HCT116 (cell line): ENCODE results near the gene TMEM59L. TPM values are rescaled to one million over a fixed set of nuclear protein-coding genes. Genes with fewer than 3 reads are reported as not detected.

Experiments
- ATAC-seq: fragments of 200-7000 bp; cut with Tn5 transposase; 2 replicates; pipeline ENCODE4 v1.9.1; 2020; ENCODE audit warnings: mild to moderate bottlenecking, moderate library complexity
- BruUV-seq: library from RNA; stranded (reverse); fragments of 400-500 nt; replicated peaks from 2 replicates; lab custom pipeline; 2021; lab: Mats Ljungman, UMichigan
- CTCF ChIA-PET: fragments of 300-600 bp; sonication (Branson Sonifier 250); formaldehyde crosslinking; loops from one replicate; lab custom pipeline; 2021; ENCODE audit warnings: antibody characterized with exemption; lab: Charles Lee
- POLR2A ChIA-PET: fragments of 300-600, 350-600 bp; sonication (Branson Sonifier 250); formaldehyde crosslinking; loops from one replicate; lab custom pipeline; 2021; ENCODE audit warnings: antibody characterized with exemption; lab: Charles Lee
- RAD21 ChIA-PET, 2 experiments: fragments of 300-600 bp; sonication (Branson Sonifier 250); formaldehyde crosslinking; loops; one replicate each; lab custom pipeline; 2023; ENCODE audit warnings: low total read pairs in 2 of 2; ENCODE audit not compliant: uncharacterized antibody in 2 of 2, unreplicated experiment in 2 of 2, low non-redundant PET in 1 of 2; lab: Charles Lee
- DNase-seq: peaks from one replicate; pipeline ENCODE4 v3.0.0-alpha.2; 2010; ENCODE audit warnings: low read depth, low spot score
- H2AFZ ChIP-seq: fragments of 200-600 bp; shearing (Covaris generic), sonication (generic); 2 replicates; pipeline ENCODE4 v1.6.1; 2017; ENCODE audit warnings: low read depth, mixed run types, mixed read lengths, antibody characterized with exemption, low read length; ENCODE audit not compliant: poor library complexity, severe bottlenecking
- H3K27ac ChIP-seq: 2 replicates; pipeline ENCODE4 v1.5.1; 2012; ENCODE audit warnings: low read depth, low read length
- H3K27me3 ChIP-seq: fragments of 200-600 bp; sonication (generic); 2 replicates; pipeline ENCODE4 v1.6.1; 2016; ENCODE audit warnings: mixed run types, low read length, mixed read lengths; ENCODE audit not compliant: insufficient read depth
- H3K36me3 ChIP-seq, 2 experiments: fragments of 200-500 bp in 1 of 2; fragments of 200-600 bp in 1 of 2; sonication (Bioruptor generic) in 1 of 2; sonication (generic) in 1 of 2; 2 replicates each; pipeline versions ENCODE4 v1.5.1 to v1.6.1; 2014 to 2016; ENCODE audit warnings: low read length in 2 of 2, inconsistent platforms in 1 of 2, mixed read lengths in 1 of 2, mixed run types in 1 of 2; ENCODE audit not compliant: insufficient read depth in 2 of 2, control insufficient read depth in 1 of 2
- H3K4me1 ChIP-seq, 2 experiments: fragments of 200-600 bp in 1 of 2; sonication (generic) in 1 of 2; 2 replicates each; pipeline versions ENCODE4 v1.5.1 to v1.6.1; 2012 to 2017; ENCODE audit warnings: low read length in 2 of 2, inconsistent platforms in 1 of 2, mild to moderate bottlenecking in 1 of 2, mixed read lengths in 1 of 2, mixed run types in 1 of 2, moderate library complexity in 1 of 2; ENCODE audit not compliant: insufficient read depth in 2 of 2, control insufficient read depth in 1 of 2
- H3K4me2 ChIP-seq: fragments of 200-600 bp; sonication (generic); 2 replicates; pipeline ENCODE4 v1.6.1; 2017; ENCODE audit warnings: mixed run types, low read length, mixed read lengths
- H3K4me3 ChIP-seq, 2 experiments: fragments of 200-600 bp in 1 of 2; sonication (generic) in 1 of 2; replicated peaks in 1 of 2; 2 replicates each; pipeline ENCODE4 v1.5.1; 2011 to 2016; ENCODE audit warnings: low read length in 2 of 2, control low read depth in 1 of 2, low read depth in 1 of 2, mild to moderate bottlenecking in 1 of 2, mixed read lengths in 1 of 2, mixed run types in 1 of 2
- H3K79me2 ChIP-seq: fragments of 200-600 bp; sonication (generic); 2 replicates; pipeline ENCODE4 v1.6.1; 2017; ENCODE audit warnings: mild to moderate bottlenecking, mixed run types, low read length, moderate library complexity, mixed read lengths; ENCODE audit not compliant: insufficient read depth
- H3K9ac ChIP-seq: fragments of 200-600 bp; sonication (generic); 2 replicates; pipeline ENCODE4 v1.6.1; 2016; ENCODE audit warnings: low read length, mixed read lengths
- H3K9me2 ChIP-seq: fragments of 200-600 bp; sonication (generic), shearing (Covaris generic); 2 replicates; pipeline ENCODE4 v1.6.1; 2017; ENCODE audit warnings: mixed run types, mild to moderate bottlenecking, moderate library complexity; ENCODE audit not compliant: insufficient read depth
- H3K9me3 ChIP-seq, 2 experiments: fragments of 200-500 bp in 1 of 2; fragments of 200-600 bp in 1 of 2; sonication (Bioruptor generic) in 1 of 2; sonication (generic) in 1 of 2; 2 replicates each; pipeline ENCODE4 v1.6.1; 2014 to 2017; ENCODE audit warnings: low read length in 2 of 2, mixed read lengths in 2 of 2, inconsistent platforms in 1 of 2, low read depth in 1 of 2, mild to moderate bottlenecking in 1 of 2, mixed run types in 1 of 2, moderate library complexity in 1 of 2; ENCODE audit not compliant: control insufficient read depth in 1 of 2, insufficient read depth in 1 of 2
- H4K20me1 ChIP-seq: fragments of 200-600 bp; sonication (generic), shearing (Covaris generic); 2 replicates; pipeline ENCODE4 v1.6.1; 2017; ENCODE audit warnings: mixed run types, mild to moderate bottlenecking, moderate library complexity; ENCODE audit not compliant: insufficient read depth
- ATF3 ChIP-seq: IDR thresholded peaks from 2 replicates; pipeline ENCODE4 v1.6.1; 2012
- CBX3 ChIP-seq: IDR thresholded peaks from 2 replicates; pipeline ENCODE4 v1.6.1; 2012; ENCODE audit warnings: low read depth
- CEBPB ChIP-seq: IDR thresholded peaks from 2 replicates; pipeline ENCODE4 v1.6.1; 2012; ENCODE audit warnings: low read depth
- CTCF ChIP-seq, 3 experiments: fragments of 200-600 bp in 1 of 3; sonication (generic) in 1 of 3; IDR thresholded peaks in 2 of 3; conservative IDR thresholded peaks in 1 of 3; 2 replicates each; pipeline ENCODE4 v1.5.1; 2012 to 2017; ENCODE audit warnings: low read depth in 2 of 3, low read length in 2 of 3, antibody characterized with exemption in 1 of 3, borderline replicate concordance in 1 of 3, control low read depth in 1 of 3, mild to moderate bottlenecking in 1 of 3, mixed read lengths in 1 of 3, mixed run types in 1 of 3, moderate library complexity in 1 of 3; ENCODE audit not compliant: insufficient read depth in 1 of 3
- ELF1 ChIP-seq: IDR thresholded peaks from 2 replicates; pipeline ENCODE4 v1.6.1; 2012; ENCODE audit warnings: low read depth, borderline replicate concordance
- EZH2 ChIP-seq: fragments of 200-600 bp; sonication (generic); IDR thresholded peaks from 2 replicates; pipeline ENCODE4 v1.6.1; 2017; ENCODE audit warnings: antibody characterized with exemption, mixed run types
- EZH2phosphoT487 ChIP-seq: fragments of 200-600 bp; IDR thresholded peaks from 2 replicates; pipeline ENCODE4 v1.6.1; 2018; ENCODE audit warnings: antibody characterized with exemption, borderline replicate concordance
- FOSL1 ChIP-seq: IDR thresholded peaks from 2 replicates; pipeline ENCODE4 v1.6.1; 2012; ENCODE audit warnings: low read depth
- JUND ChIP-seq: IDR thresholded peaks from 2 replicates; pipeline ENCODE4 v1.6.1; 2012
- POLR2A ChIP-seq: IDR thresholded peaks from 2 replicates; pipeline ENCODE4 v1.7.0; 2011; ENCODE audit warnings: borderline replicate concordance; ENCODE audit not compliant: insufficient read depth, insufficient read length; ENCODE audit errors: extremely low read depth
- POLR2AphosphoS5 ChIP-seq: IDR thresholded peaks from 2 replicates; pipeline ENCODE4 v1.6.1; 2011; ENCODE audit warnings: mild to moderate bottlenecking, low read depth, low read length, moderate library complexity
- RAD21 ChIP-seq: IDR thresholded peaks from 2 replicates; pipeline ENCODE4 v1.6.1; 2012; ENCODE audit warnings: low read depth, mild to moderate bottlenecking
- SIN3A ChIP-seq: IDR thresholded peaks from 2 replicates; pipeline ENCODE4 v1.6.1; 2012; ENCODE audit warnings: low read depth
- TCF7L2 ChIP-seq: IDR thresholded peaks from 2 replicates; pipeline ENCODE4 v1.7.0; 2011; ENCODE audit warnings: borderline replicate concordance, inconsistent platforms; ENCODE audit not compliant: insufficient read depth, insufficient read length; ENCODE audit errors: extremely low read depth
- ZFX ChIP-seq: fragments of 450-650 bp; IDR thresholded peaks from 2 replicates; pipeline ENCODE4 v1.6.1; 2017
- ZNF274 ChIP-seq: fragments of 200-500 bp; sonication (Bioruptor generic); IDR thresholded peaks from 2 replicates; pipeline ENCODE4 v1.6.1; 2014; ENCODE audit warnings: mild to moderate bottlenecking, low read depth, low read length, inconsistent platforms
- intact Hi-C: fragments of 100-400 bp; cut with micrococcal nuclease; formaldehyde crosslinking; loops from 2 replicates; pipeline ENCODE4 v1.10.0; 2022
- total RNA-seq: library from RNA; stranded (reverse); gene quantifications from one replicate; pipeline ENCODE4 v1.2.1, GENCODE V29; 2021; ENCODE audit not compliant: unreplicated experiment
- TF ChIP-seq, protein P1 (sequence below): IDR thresholded peaks from 2 replicates; pipeline ENCODE4 v1.6.1; 2012
- TF ChIP-seq, protein P2 (sequence below): IDR thresholded peaks from 2 replicates; pipeline ENCODE4 v1.6.1; 2011; ENCODE audit warnings: mild to moderate bottlenecking, low read length, moderate library complexity; ENCODE audit not compliant: insufficient replicate concordance; ENCODE audit errors: extremely low read depth
- TF ChIP-seq, protein P3 (sequence below): IDR thresholded peaks from 2 replicates; pipeline ENCODE4 v1.6.1; 2012; ENCODE audit warnings: low read depth

TMEM59L gene
- total RNA-seq, 1 experiment from 2014 or later: 14.3 TPM

- no TSS peak for BruUV-seq
- RAD21 ChIA-PET: no interaction called here
- peaks cover 9 to 26% of the 10 kb centered on the region in 2 experiments for H3K4me1 ChIP-seq
- TF ChIP-seq ZFX (no peak), SIN3A (no peak), TCF7L2 (no peak), ZNF274 (no peak), CBX3 (no peak), CEBPB (no peak), POLR2A (no peak), ATF3 (no peak), ELF1 (no peak), EZH2 (no peak), EZH2phosphoT487 (no peak), CTCF (IDR thresholded peaks at IDR 0.05 in 2 of 3, conservative IDR thresholded peaks at IDR 0.05 in 1 of 3; ENCODE audit: borderline replicate concordance in 1 of 3, insufficient read depth in 1 of 3, low read depth in 2 of 3, low read length in 2 of 3) (no peak), JUND (no peak), FOSL1 (no peak), RAD21 (no peak), POLR2AphosphoS5 (no peak)
- TF ChIP-seq, protein P1, sequence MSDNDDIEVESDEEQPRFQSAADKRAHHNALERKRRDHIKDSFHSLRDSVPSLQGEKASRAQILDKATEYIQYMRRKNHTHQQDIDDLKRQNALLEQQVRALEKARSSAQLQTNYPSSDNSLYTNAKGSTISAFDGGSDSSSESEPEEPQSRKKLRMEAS: no peak
- TF ChIP-seq, protein P2, sequence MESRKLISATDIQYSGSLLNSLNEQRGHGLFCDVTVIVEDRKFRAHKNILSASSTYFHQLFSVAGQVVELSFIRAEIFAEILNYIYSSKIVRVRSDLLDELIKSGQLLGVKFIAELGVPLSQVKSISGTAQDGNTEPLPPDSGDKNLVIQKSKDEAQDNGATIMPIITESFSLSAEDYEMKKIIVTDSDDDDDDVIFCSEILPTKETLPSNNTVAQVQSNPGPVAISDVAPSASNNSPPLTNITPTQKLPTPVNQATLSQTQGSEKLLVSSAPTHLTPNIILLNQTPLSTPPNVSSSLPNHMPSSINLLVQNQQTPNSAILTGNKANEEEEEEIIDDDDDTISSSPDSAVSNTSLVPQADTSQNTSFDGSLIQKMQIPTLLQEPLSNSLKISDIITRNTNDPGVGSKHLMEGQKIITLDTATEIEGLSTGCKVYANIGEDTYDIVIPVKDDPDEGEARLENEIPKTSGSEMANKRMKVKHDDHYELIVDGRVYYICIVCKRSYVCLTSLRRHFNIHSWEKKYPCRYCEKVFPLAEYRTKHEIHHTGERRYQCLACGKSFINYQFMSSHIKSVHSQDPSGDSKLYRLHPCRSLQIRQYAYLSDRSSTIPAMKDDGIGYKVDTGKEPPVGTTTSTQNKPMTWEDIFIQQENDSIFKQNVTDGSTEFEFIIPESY: no peak
- TF ChIP-seq, protein P3, sequence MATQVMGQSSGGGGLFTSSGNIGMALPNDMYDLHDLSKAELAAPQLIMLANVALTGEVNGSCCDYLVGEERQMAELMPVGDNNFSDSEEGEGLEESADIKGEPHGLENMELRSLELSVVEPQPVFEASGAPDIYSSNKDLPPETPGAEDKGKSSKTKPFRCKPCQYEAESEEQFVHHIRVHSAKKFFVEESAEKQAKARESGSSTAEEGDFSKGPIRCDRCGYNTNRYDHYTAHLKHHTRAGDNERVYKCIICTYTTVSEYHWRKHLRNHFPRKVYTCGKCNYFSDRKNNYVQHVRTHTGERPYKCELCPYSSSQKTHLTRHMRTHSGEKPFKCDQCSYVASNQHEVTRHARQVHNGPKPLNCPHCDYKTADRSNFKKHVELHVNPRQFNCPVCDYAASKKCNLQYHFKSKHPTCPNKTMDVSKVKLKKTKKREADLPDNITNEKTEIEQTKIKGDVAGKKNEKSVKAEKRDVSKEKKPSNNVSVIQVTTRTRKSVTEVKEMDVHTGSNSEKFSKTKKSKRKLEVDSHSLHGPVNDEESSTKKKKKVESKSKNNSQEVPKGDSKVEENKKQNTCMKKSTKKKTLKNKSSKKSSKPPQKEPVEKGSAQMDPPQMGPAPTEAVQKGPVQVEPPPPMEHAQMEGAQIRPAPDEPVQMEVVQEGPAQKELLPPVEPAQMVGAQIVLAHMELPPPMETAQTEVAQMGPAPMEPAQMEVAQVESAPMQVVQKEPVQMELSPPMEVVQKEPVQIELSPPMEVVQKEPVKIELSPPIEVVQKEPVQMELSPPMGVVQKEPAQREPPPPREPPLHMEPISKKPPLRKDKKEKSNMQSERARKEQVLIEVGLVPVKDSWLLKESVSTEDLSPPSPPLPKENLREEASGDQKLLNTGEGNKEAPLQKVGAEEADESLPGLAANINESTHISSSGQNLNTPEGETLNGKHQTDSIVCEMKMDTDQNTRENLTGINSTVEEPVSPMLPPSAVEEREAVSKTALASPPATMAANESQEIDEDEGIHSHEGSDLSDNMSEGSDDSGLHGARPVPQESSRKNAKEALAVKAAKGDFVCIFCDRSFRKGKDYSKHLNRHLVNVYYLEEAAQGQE: no peak
- no peak overlapping the region for H3K27ac ChIP-seq
- intact Hi-C loops: no loop called here
- no peak overlapping the region for H3K9ac ChIP-seq
- no peak overlapping the region for H2AFZ ChIP-seq
- H3K79me2 ChIP-seq: peaks cover 14% of the 10 kb centered on the region
- H3K9me2 ChIP-seq: no peaks in the 10 kb centered on the region
- no peaks in the 10 kb centered on the region for H3K36me3 ChIP-seq
- POLR2A ChIA-PET: no interaction called here
- CTCF ChIA-PET: no interaction called here
- DNase-seq: no peak
- H3K27me3 ChIP-seq: no peaks in the 10 kb centered on the region
- H3K4me2 ChIP-seq: no peak overlapping the region
- H4K20me1 ChIP-seq: no peaks in the 10 kb centered on the region
- no peak for ATAC-seq
- no peaks in the 10 kb centered on the region for H3K9me3 ChIP-seq
- no peak overlapping the region for H3K4me3 ChIP-seq
These were observed 20.7 kb downstream of the TMEM59L start for GRCh38 chr19:18633321-18633720.
